GM23248 (cell line): Measurements from ENCODE around the gene DBI. TPM values are rescaled to one million over a fixed set of nuclear protein-coding genes. Genes with fewer than 3 reads are reported as not detected.
"Not testable (repeated sequence)": the region's sequence is repeated elsewhere in the genome, so short reads cannot be mapped to it uniquely, and the experiment has no call there.

ENCODE experiments used
- DNase-seq: peaks from one replicate; pipeline ENCODE4 v3.0.0-alpha.2; 2015
- H2AFZ ChIP-seq: fragments of 200-600 bp; sonication (generic); 2 replicates; pipeline ENCODE4 v1.6.1; 2016; ENCODE audit warnings: antibody characterized with exemption
- H3F3A ChIP-seq: fragments of 200-600 bp; sonication (generic); 2 replicates; pipeline ENCODE4 v1.6.1; 2016; ENCODE audit warnings: mild to moderate bottlenecking, antibody characterized with exemption, mixed run types; ENCODE audit not compliant: insufficient read depth
- H3K27ac ChIP-seq: fragments of 200-600 bp; sonication (generic); 2 replicates; pipeline ENCODE4 v1.5.1; 2016; ENCODE audit warnings: mild to moderate bottlenecking
- H3K27me3 ChIP-seq: fragments of 200-600 bp; sonication (generic); replicated peaks from 2 replicates; pipeline ENCODE4 v1.6.1; 2016; ENCODE audit warnings: mild to moderate bottlenecking; ENCODE audit not compliant: insufficient read depth
- H3K36me3 ChIP-seq: fragments of 200-600 bp; sonication (generic); 2 replicates; pipeline ENCODE4 v1.6.1; 2016; ENCODE audit warnings: low read depth, mild to moderate bottlenecking
- H3K4me1 ChIP-seq: fragments of 200-600 bp; sonication (generic); 2 replicates; pipeline ENCODE4 v1.6.1; 2016; ENCODE audit warnings: mild to moderate bottlenecking; ENCODE audit not compliant: insufficient read depth
- H3K4me2 ChIP-seq: fragments of 200-600 bp; sonication (generic); one replicate; pipeline ENCODE4 v1.6.1; 2016; ENCODE audit warnings: mild to moderate bottlenecking; ENCODE audit not compliant: unreplicated experiment
- H3K4me3 ChIP-seq: fragments of 200-600 bp; sonication (generic); 2 replicates; pipeline ENCODE4 v1.5.1; 2016; ENCODE audit warnings: mild to moderate bottlenecking
- H3K79me2 ChIP-seq: fragments of 200-600 bp; sonication (generic); 2 replicates; pipeline ENCODE4 v1.6.1; 2016; ENCODE audit warnings: mild to moderate bottlenecking; ENCODE audit not compliant: insufficient read depth
- H3K9ac ChIP-seq: fragments of 200-600 bp; sonication (generic); 2 replicates; pipeline ENCODE4 v1.6.1; 2016; ENCODE audit warnings: mild to moderate bottlenecking
- H3K9me2 ChIP-seq: fragments of 200-600 bp; sonication (generic); 2 replicates; pipeline ENCODE4 v1.6.1; 2016; ENCODE audit warnings: mixed run types, mild to moderate bottlenecking, moderate library complexity; ENCODE audit not compliant: insufficient read depth
- H3K9me3 ChIP-seq: fragments of 200-600 bp; sonication (generic); one replicate; pipeline ENCODE4 v1.6.1; 2017; ENCODE audit warnings: low read depth
- H4K20me1 ChIP-seq: fragments of 200-600 bp; sonication (generic); 2 replicates; pipeline ENCODE4 v1.6.0; 2016; ENCODE audit not compliant: insufficient read depth
- EZH2 ChIP-seq: fragments of 200-600 bp; sonication (generic); IDR thresholded peaks from 2 replicates; pipeline ENCODE4 v1.6.1; 2018; ENCODE audit warnings: antibody characterized with exemption, mild to moderate bottlenecking; ENCODE audit not compliant: insufficient read depth, poor library complexity, severe bottlenecking
- EZH2phosphoT487 ChIP-seq: fragments of 200-600 bp; sonication (generic); IDR thresholded peaks from 2 replicates; pipeline ENCODE4 v1.6.1; 2018; ENCODE audit warnings: antibody characterized with exemption, moderate library complexity, mild to moderate bottlenecking, low read depth; ENCODE audit not compliant: insufficient read depth
- WGBS, 2 experiments: methylation state at CpG; one replicate each; pipeline ENCODE4 v1.1.6; 2015 to 2017; ENCODE audit warnings: low lambda C conversion rate in 2 of 2, low coverage in 1 of 2; ENCODE audit errors: missing lambda C conversion rate in 2 of 2; 5-methylcytosine and 5-hydroxymethylcytosine counted together
- in situ Hi-C: fragments of 300-500 bp; cut with MboI; formaldehyde crosslinking; loops from 2 replicates; pipeline ENCODE4 v1.15.0; 2020
- polyA plus RNA-seq: library from polyadenylated mRNA; unstranded; fragments of >200 nt; fragmentation: Nextera tagmentation; extraction: Ambion mirVana; gene quantifications from 2 replicates; pipeline ENCODE4 v1.2.1, GENCODE V29; 2016
- total RNA-seq: library from RNA; depleted of rRNA; stranded (reverse); fragments of >200 nt; shearing (Covaris generic); gene quantifications from 2 replicates; pipeline ENCODE4 v1.2.3, GENCODE V29; 2014

Gene DBI
- total and polyA plus RNA-seq, 2 experiments from 2014 or later: 41.6 to 199 TPM

DNA sequence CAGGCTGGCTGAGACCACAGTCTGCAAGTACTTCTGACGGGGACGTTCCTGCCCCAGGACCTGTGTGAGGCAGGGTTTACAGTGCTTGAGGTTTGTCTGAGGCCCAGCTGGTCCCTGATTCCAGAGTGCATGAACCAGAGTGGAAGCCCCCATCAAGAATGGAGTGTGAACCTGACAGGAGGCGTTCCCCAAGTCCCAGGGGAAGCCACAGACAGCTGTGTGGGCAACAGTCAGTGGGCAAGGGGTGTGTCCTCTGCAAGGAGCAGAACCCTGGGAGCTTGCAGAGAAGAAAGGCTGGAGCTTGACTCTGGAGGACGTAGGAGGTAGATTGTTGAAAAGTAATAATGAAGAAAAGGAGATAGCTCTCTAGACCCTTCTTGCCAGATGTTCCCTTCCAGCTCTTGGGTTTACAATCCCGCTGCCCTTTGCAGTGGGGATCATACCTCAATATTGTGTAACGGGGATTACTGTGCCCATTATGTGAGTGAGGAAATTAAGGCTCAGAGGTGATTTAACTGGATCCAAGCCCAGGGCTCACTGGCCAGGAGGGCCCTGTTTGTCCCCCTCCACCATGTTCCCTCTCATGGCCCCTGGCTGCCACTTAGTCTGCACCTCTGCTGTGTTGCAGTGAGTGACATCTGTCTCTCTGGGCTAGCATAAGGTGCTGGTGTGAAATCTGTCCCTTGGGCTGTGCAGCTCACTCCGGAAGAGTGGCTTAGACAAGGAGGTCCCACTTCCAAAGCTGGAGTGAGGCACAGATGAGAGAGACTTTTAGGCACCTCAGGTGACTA lies 6.2 kb downstream of the DBI start:
- H3K4me3 ChIP-seq: no peak overlapping the region
- no peak overlapping the region for H3K27ac ChIP-seq
- no peak overlapping the region for H2AFZ ChIP-seq
- no peaks in the 10 kb centered on the region for H3K9me2 ChIP-seq
- H3K9ac ChIP-seq: no peak overlapping the region
- no peak for DNase-seq
- in situ Hi-C loops: no loop called here
- WGBS, 2 experiments: 79 to 92% methylated on average over 7 of the region's 7 CpGs
- peaks cover 9% of the 10 kb centered on the region; the same call in 1 of the 2 replicates for H3K36me3 ChIP-seq
- H3K4me2 ChIP-seq: no peak overlapping the region
- peaks cover 3% of the 10 kb centered on the region for H3K79me2 ChIP-seq
- H3K4me1 ChIP-seq: no peaks in the 10 kb centered on the region
- H3K27me3 ChIP-seq: no peaks in the 10 kb centered on the region
- no peaks in the 10 kb centered on the region for H4K20me1 ChIP-seq
- no peak for TF ChIP-seq EZH2phosphoT487
- no peak for TF ChIP-seq EZH2
- H3K9me3 ChIP-seq: no peaks in the 10 kb centered on the region
- no peaks in the 10 kb centered on the region for H3F3A ChIP-seq

DNA sequence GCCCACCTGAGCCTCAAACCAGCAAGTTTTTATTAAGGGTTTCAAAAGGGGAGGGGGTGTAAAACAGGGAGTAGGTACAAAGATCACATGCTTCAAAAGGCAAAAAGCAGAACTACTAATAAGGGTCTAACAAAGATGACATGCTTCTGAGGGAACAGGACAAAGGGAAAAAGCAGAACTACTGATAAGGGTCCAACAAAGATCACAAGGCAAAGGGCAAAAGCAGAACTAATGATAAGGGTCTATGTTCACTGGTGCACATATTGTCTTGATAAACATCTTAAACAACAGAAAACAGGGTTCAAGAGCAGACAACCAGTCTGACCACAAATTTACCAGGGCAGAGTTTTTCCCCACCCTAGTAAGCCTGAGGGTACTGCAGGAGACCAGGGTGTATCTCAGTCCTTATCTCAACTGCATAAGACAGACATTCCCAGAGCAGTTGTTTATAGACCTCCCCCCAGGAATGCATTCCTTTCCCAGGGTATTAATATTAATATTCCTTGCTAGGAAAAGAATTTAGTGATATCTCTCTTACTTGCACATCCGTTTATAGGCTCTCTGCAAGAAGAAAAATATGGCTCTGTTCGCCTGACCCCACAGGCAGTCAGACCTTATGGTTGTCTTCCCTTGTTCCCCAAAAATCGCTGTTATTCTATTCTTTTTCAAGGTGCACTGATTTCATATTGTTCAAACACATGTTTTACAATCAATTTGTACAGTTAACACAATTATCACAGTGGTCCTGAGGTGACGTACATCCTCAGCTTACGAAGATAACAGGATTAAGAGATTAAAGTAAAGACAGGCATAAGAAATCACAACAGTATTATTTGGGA lies 7.3 kb downstream of the DBI start:
- H3K4me3 ChIP-seq, H4K20me1 ChIP-seq, H3K4me2 ChIP-seq, H3K9me3 ChIP-seq, H3F3A ChIP-seq, DNase-seq, H3K9ac ChIP-seq, H2AFZ ChIP-seq, H3K27ac ChIP-seq, H3K27me3 ChIP-seq, in situ Hi-C loops, H3K79me2 ChIP-seq, H3K36me3 ChIP-seq, H3K9me2 ChIP-seq, H3K4me1 ChIP-seq: not testable (repeated sequence)
- 96 to 97% methylated on average over 5 of the region's 5 CpGs for WGBS, 2 experiments

DNA sequence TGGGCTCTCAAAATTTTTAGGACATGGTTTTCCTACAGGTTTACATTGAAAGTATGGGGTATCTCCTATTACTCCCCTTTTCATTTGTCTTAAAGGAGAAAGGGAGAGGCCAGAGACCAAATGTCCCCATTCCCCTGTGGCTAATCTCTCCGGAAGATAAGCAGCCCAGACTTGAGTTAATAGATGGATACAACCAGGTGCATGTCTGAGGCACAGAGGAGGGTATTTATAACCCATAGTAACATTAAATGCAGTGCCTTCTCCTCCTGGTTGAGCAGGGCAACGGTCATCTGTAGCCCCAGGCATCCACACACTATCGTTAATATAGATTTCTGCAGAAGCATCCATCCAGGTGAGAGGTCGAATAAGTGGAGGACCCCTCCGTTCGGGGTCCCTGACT lies 9.6 kb downstream of the DBI start:
- DNase-seq, in situ Hi-C loops, H3K36me3 ChIP-seq, H3K27ac ChIP-seq, H3K9ac ChIP-seq, H3F3A ChIP-seq, H3K27me3 ChIP-seq, H4K20me1 ChIP-seq, H3K4me2 ChIP-seq, H3K4me1 ChIP-seq, H2AFZ ChIP-seq, H3K9me2 ChIP-seq, H3K4me3 ChIP-seq, H3K9me3 ChIP-seq, H3K79me2 ChIP-seq: not testable (repeated sequence)
- WGBS, 2 experiments: 80 to 88% methylated on average over 6 of the region's 6 CpGs

DNA sequence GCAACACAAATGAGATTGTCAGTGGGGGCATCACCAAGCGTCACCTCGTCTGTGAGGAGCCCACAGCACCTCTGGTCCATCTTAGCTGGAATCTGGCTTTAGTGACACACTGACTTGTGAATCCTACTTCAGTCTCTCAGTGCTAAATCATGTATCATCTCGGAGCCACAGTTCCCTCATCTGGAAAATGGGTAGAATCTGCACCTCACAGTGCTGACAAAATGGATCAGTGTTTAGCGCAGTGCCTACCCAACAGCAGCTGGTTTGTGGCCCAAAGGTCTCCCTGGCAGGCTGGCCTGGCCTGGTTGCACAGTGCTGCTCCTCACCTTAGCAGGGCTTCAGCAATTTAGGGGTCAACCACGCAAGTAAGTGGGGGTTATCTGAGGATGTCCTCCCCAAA lies 10.0 kb downstream of the DBI start:
- in situ Hi-C loops: no loop called here
- no peaks in the 10 kb centered on the region for H3K4me1 ChIP-seq
- H3F3A ChIP-seq: no peaks in the 10 kb centered on the region
- 95% methylated on average over 5 of the region's 5 CpGs for WGBS, 2 experiments
- H3K4me3 ChIP-seq: no peak overlapping the region
- H3K79me2 ChIP-seq: no peaks in the 10 kb centered on the region
- no peaks in the 10 kb centered on the region for H3K27me3 ChIP-seq
- no peak overlapping the region for H3K27ac ChIP-seq
- H4K20me1 ChIP-seq: no peaks in the 10 kb centered on the region
- no peaks in the 10 kb centered on the region for H3K9me3 ChIP-seq
- H3K4me2 ChIP-seq: no peak overlapping the region
- H2AFZ ChIP-seq: no peak overlapping the region
- H3K36me3 ChIP-seq: peaks cover 9% of the 10 kb centered on the region; the same call in 1 of the 2 replicates
- DNase-seq: no peak
- TF ChIP-seq EZH2 (no peak), EZH2phosphoT487 (no peak)
- no peak overlapping the region for H3K9ac ChIP-seq
- no peaks in the 10 kb centered on the region for H3K9me2 ChIP-seq
